ENCODE results near the gene FANCM. TPM values are rescaled to one million over a fixed set of nuclear protein-coding genes. Genes with fewer than 3 reads are reported as not detected.

The FANCM gene
- total and polyA plus RNA-seq, 9 of the 15 experiments (the other 6 are each of a cell fraction or from before 2014, with no cell fraction given), result 5.1 to 14.4 (median 6.2) TPM

DNA sequence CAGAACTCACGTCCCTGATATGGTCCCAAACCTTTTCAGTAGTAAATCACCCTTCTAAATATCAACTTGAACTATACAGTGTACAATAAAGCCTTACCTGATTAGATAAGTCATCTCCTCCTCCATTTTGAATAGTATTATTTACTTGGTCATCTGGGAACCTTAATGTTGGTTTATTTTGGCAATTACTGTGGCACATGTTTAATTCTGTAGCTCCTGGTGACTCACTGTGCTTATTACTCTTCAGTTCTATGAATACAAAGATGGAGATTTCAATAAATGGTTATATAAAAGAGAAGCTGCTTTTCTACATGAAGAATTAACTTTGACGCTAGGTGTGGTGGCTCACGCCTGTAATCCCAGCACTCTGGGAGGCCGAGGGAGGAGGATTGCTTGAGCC is 91.8 kb downstream of the FANCM start:
- Histone ChIP-seq H3K9me3 (replicated peaks; ENCODE audit: control insufficient read depth, insufficient read depth, low read depth, low read length) (no peaks in the 10 kb centered on the region), H4K20me1 (replicated peaks; ENCODE audit: control insufficient read depth, insufficient read depth, low read length) (no peaks in the 10 kb centered on the region), H3K79me2 (ENCODE audit: control insufficient read depth, insufficient read depth, low read length) (no peaks in the 10 kb centered on the region), H2AFZ (ENCODE audit: low read depth, low read length) (no peak overlapping the region), H3K36me3 (ENCODE audit: control insufficient read depth, insufficient read depth, low read length) (peaks cover 49% of the 10 kb centered on the region; the same call in 2 of the 3 replicates), H3K27ac (ENCODE audit: extremely low read depth, low read depth, low read length) (no peak overlapping the region), H3K9me1 (ENCODE audit: control insufficient read depth, insufficient read depth, low read length) (no peaks in the 10 kb centered on the region), H3K4me3 (no peak overlapping the region), H3K4me1 (replicated peaks in 1 of 2; ENCODE audit: control insufficient read depth in 2 of 2, insufficient read depth in 2 of 2, low read length in 2 of 2) (no peaks in the 10 kb centered on the region), H3K27me3 (ENCODE audit: control insufficient read depth in 2 of 2, insufficient read depth in 2 of 2, low read length in 2 of 2) (no peaks in the 10 kb centered on the region), H3K9ac (ENCODE audit: insufficient read depth in 1 of 2, low read depth in 2 of 2, low read length in 2 of 2) (no peak overlapping the region), H3K4me2 (ENCODE audit: insufficient read depth, low read length) (no peak overlapping the region)
- 96% methylated on average over 3 of the region's 4 CpGs for WGBS (ENCODE audit: insufficient coverage, low coverage, missing lambda C conversion rate)
- BruUV-seq (replicated peaks), result no TSS peak
- in situ Hi-C loops (cut with MboI), result no loop called here
- POLR2A ChIA-PET, result interaction anchor here (1.2 kb wide), 1 partner anchor 19 kb away, joined by 3 read pairs; no protein-coding TSS in a partner anchor
- intact Hi-C loops (cut with micrococcal nuclease), result no loop called here
- no peak for DNase-seq (ENCODE audit: extremely low read depth in 1 of 4, low spot score in 3 of 4)
- CTCF ChIA-PET (ENCODE audit: low intra/inter-chr PET ratio), result no interaction called here
- ATAC-seq, result no peak
- no peak for FAIRE-seq
- TF ChIP-seq, protein P1, sequence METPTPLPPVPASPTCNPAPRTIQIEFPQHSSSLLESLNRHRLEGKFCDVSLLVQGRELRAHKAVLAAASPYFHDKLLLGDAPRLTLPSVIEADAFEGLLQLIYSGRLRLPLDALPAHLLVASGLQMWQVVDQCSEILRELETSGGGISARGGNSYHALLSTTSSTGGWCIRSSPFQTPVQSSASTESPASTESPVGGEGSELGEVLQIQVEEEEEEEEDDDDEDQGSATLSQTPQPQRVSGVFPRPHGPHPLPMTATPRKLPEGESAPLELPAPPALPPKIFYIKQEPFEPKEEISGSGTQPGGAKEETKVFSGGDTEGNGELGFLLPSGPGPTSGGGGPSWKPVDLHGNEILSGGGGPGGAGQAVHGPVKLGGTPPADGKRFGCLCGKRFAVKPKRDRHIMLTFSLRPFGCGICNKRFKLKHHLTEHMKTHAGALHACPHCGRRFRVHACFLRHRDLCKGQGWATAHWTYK (CRISPR knock-in tag; IDR thresholded peaks at IDR 0.05), result no peak
- TF ChIP-seq E4F1 (CRISPR knock-in tag; IDR thresholded peaks at IDR 0.05; ENCODE audit: borderline replicate concordance), result no peak
- TF ChIP-seq MEF2D (tag; conservative IDR thresholded peaks at IDR 0.05; ENCODE audit: low read depth), result no peak
- no peak for TF ChIP-seq HINFP (tag; conservative IDR thresholded peaks at IDR 0.05; ENCODE audit: low read depth)
- no peak for TF ChIP-seq SLC30A9 (CRISPR knock-in tag; IDR thresholded peaks at IDR 0.05)
- no peak for TF ChIP-seq RBM39 (optimal IDR thresholded peaks at IDR 0.05; ENCODE audit: low read depth, low read length)
- no peak for TF ChIP-seq ZNF217 (CRISPR knock-in tag; IDR thresholded peaks at IDR 0.05)
- no peak for TF ChIP-seq HSF4 (CRISPR knock-in tag; IDR thresholded peaks at IDR 0.05; ENCODE audit: borderline replicate concordance)
- no peak for TF ChIP-seq HNRNPLL (IDR thresholded peaks at IDR 0.05; ENCODE audit: low read depth, low read length, poor library complexity, severe bottlenecking)
- no peak for TF ChIP-seq MAFG (tag; conservative IDR thresholded peaks at IDR 0.05)
- TF ChIP-seq, protein P2, sequence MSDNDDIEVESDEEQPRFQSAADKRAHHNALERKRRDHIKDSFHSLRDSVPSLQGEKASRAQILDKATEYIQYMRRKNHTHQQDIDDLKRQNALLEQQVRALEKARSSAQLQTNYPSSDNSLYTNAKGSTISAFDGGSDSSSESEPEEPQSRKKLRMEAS (CRISPR knock-in tag; IDR thresholded peaks at IDR 0.05), result no peak
- no peak for TF ChIP-seq SAFB (IDR thresholded peaks at IDR 0.05; ENCODE audit: borderline replicate concordance, low read depth, low read length)
- no peak for TF ChIP-seq NFIX (CRISPR knock-in tag; IDR thresholded peaks at IDR 0.05; ENCODE audit: low read depth)
- TF ChIP-seq POLR2G (IDR thresholded peaks at IDR 0.05; ENCODE audit: low read depth, low read length), result no peak
- no peak for TF ChIP-seq CCAR2 (IDR thresholded peaks at IDR 0.05; ENCODE audit: low read depth, low read length)
- TF ChIP-seq, protein P3, sequence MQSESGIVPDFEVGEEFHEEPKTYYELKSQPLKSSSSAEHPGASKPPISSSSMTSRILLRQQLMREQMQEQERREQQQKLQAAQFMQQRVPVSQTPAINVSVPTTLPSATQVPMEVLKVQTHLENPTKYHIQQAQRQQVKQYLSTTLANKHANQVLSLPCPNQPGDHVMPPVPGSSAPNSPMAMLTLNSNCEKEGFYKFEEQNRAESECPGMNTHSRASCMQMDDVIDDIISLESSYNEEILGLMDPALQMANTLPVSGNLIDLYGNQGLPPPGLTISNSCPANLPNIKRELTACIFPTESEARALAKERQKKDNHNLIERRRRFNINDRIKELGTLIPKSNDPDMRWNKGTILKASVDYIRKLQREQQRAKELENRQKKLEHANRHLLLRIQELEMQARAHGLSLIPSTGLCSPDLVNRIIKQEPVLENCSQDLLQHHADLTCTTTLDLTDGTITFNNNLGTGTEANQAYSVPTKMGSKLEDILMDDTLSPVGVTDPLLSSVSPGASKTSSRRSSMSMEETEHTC (IDR thresholded peaks at IDR 0.05), result no peak
